Hepatocyte (in vitro differentiated cells): ENCODE measurements around the gene CACFD1.

Experiments
- CTCF ChIP-seq: fragments of 200-600 bp; sonication (generic); IDR thresholded peaks from 2 replicates; pipeline ENCODE4 v1.5.1; 2016; ENCODE audit warnings: antibody characterized with exemption, mild to moderate bottlenecking; ENCODE audit not compliant: poor library complexity
- EZH2 ChIP-seq: fragments of 200-600 bp; sonication (generic); IDR thresholded peaks from 2 replicates; pipeline ENCODE4 v1.6.1; 2016; ENCODE audit warnings: antibody characterized with exemption, mild to moderate bottlenecking, borderline replicate concordance
- EZH2phosphoT487 ChIP-seq: fragments of 200-600 bp; sonication (generic); IDR thresholded peaks from one replicate; pipeline ENCODE4 v1.6.1; 2018; ENCODE audit warnings: antibody characterized with exemption, mild to moderate bottlenecking, low read depth, moderate library complexity; ENCODE audit not compliant: unreplicated experiment, severe bottlenecking

- TF ChIP-seq CTCF (no peak), EZH2 (no peak), EZH2phosphoT487 (no peak)
These were observed 40.8 kb upstream of the CACFD1 start for GRCh38 chr9:133419005-133419404.
